ENCODE data around the gene IPCEF1.
"Not testable (repeated sequence)": the region's sequence is repeated elsewhere in the genome, so short reads cannot be mapped to it uniquely, and the experiment has no call there.

IPCEF1 gene

GRCh38 chr6:154371281-154371680 is 14.7 kb upstream of the IPCEF1 start:
- no peak for DNase-seq

- DNase-seq: peak; percentile 63
Observed at GRCh38 chr6:154370545-154370944, 13.9 kb upstream of the IPCEF1 start.

GRCh38 chr6:154367839-154368695 is 11.5 kb upstream of the IPCEF1 start:
- DNase-seq: no peak

- DNase-seq: no peak
Observed at GRCh38 chr6:154367336-154367735, 10.7 kb upstream of the IPCEF1 start.

- DNase-seq: no peak
Observed at GRCh38 chr6:154363821-154364220, 7.2 kb upstream of the IPCEF1 start.

- DNase-seq: no peak
Observed at GRCh38 chr6:154361476-154361875, 4.9 kb upstream of the IPCEF1 start.

- DNase-seq: no peak
Observed at GRCh38 chr6:154360476-154360875, 3.9 kb upstream of the IPCEF1 start.

- no peak for DNase-seq
Observed at GRCh38 chr6:154359679-154360078, 3.1 kb upstream of the IPCEF1 start.

- no peak for DNase-seq
Observed at GRCh38 chr6:154359161-154359574, 2.6 kb upstream of the IPCEF1 start.

- no peak for DNase-seq
Observed at GRCh38 chr6:154358019-154358545, 1.5 kb upstream of the IPCEF1 start.

GRCh38 chr6:154356113-154356512 is 490 bp downstream of the IPCEF1 start:
- no peak for DNase-seq

- DNase-seq: no peak
Observed at GRCh38 chr6:154354265-154354777, 2.3 kb downstream of the IPCEF1 start.

GRCh38 chr6:154353626-154354025 is 3.0 kb downstream of the IPCEF1 start:
- DNase-seq: no peak

- DNase-seq: no peak
Observed at GRCh38 chr6:154352898-154353585, 3.6 kb downstream of the IPCEF1 start.

- no peak for DNase-seq
Observed at GRCh38 chr6:154350293-154350692, 6.3 kb downstream of the IPCEF1 start.

GRCh38 chr6:154347981-154348380 is 8.6 kb downstream of the IPCEF1 start:
- DNase-seq: no peak

GRCh38 chr6:154345811-154346210 is 10.8 kb downstream of the IPCEF1 start:
- no peak for DNase-seq

- DNase-seq: peak; percentile 22
Observed at GRCh38 chr6:154343473-154344308, 12.9 kb downstream of the IPCEF1 start.

GRCh38 chr6:154341871-154342270 is 14.7 kb downstream of the IPCEF1 start:
- DNase-seq: peak; percentile 22

- no peak for DNase-seq
Observed at GRCh38 chr6:154341336-154341735, 15.3 kb downstream of the IPCEF1 start.

GRCh38 chr6:154337406-154338005 is 19.1 kb downstream of the IPCEF1 start:
- no peak for DNase-seq

GRCh38 chr6:154334147-154334546 is 22.5 kb downstream of the IPCEF1 start:
- DNase-seq: not testable (repeated sequence)
